LHCN-M2 (cell line): ENCODE measurements around the gene CCL20. TPM values are rescaled to one million over a fixed set of nuclear protein-coding genes. Genes with fewer than 3 reads are reported as not detected.

ENCODE experiments used
- total RNA-seq: library from RNA; depleted of rRNA; stranded (reverse); fragments of >200 nt; gene quantifications from 2 replicates; pipeline ENCODE4 v1.2.3, GENCODE V29; 2014; rRNA removed

The CCL20 gene
- total RNA-seq, 1 experiment from 2014 or later: 1.3 TPM

Other genes with a start within 250 kb of the CCL20 start
- not detected in 2 replicates for gene SCYGR2, start 214.9 kb upstream of the CCL20 start, total RNA-seq
- not detected in 2 replicates for gene SCYGR3, start 199.0 kb upstream of the CCL20 start, total RNA-seq
- not detected in 2 replicates for gene SCYGR4, start 196.3 kb upstream of the CCL20 start, total RNA-seq
- not detected in 2 replicates for gene SCYGR5, start 147.0 kb upstream of the CCL20 start, total RNA-seq
- 0.17 and 0.26 TPM in 2 replicates for gene SLC19A3, start 95.8 kb upstream of the CCL20 start, total RNA-seq
- gene SCYGR6, start 89.1 kb upstream of the CCL20 start, total RNA-seq: not detected in 2 replicates
- gene SCYGR7, start 85.5 kb upstream of the CCL20 start, total RNA-seq: not detected in 2 replicates
- gene SCYGR8, start 67.9 kb upstream of the CCL20 start, total RNA-seq: not detected in 2 replicates
- 0.23 and 0.32 TPM in 2 replicates for gene DAW1, start 57.8 kb downstream of the CCL20 start, total RNA-seq